ENCODE data around the gene SULT1C4.
"Not testable (repeated sequence)": the region's sequence is repeated elsewhere in the genome, so short reads cannot be mapped to it uniquely, and the experiment has no call there.

SULT1C4 gene

DNA sequence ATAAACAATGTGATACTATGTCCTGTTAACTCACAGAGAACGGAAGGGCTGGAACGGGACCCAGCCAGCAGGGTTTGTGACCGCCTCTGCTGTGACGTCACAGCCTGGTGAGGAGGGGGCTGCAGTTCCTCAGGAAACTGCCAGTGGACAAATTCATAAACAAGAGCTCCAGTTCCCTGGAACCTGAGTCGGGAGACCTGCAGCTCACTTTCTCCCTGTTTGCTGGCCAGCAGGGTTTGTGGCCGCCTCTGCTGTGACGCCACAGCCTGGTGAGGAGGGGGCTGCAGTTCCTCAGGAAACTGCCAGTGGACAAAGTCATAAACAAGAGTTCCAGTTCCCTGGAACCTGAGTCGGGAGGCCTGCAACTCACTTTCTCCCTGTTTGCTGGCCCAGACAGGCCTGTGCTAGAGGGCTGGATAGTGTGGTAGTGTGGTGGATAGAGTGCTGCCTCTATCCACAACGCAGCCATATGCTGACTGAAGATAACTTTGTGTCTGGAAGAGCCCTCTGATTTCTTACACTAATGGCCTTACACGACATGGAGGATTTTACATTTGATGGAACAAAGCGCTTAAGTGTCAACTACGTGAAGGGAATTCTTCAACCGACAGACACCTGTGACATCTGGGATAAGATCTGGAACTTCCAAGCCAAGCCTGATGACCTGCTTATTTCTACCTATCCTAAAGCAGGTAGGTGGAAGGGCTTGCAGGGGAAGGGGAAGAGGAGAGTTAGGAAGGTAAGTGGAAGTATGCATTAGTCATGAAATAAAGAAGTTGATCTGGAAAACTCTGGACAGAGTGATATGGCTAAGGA is at the start of gene SULT1C4:
SULT1C4 (plus strand) TSS at position 140 of the 816 bp plus-strand sequence; CDS start at position 524, 384 bp downstream.
- DNase-seq (ENCODE audit: low read depth in 2 of 2, low spot score in 1 of 2): no peak

DNA sequence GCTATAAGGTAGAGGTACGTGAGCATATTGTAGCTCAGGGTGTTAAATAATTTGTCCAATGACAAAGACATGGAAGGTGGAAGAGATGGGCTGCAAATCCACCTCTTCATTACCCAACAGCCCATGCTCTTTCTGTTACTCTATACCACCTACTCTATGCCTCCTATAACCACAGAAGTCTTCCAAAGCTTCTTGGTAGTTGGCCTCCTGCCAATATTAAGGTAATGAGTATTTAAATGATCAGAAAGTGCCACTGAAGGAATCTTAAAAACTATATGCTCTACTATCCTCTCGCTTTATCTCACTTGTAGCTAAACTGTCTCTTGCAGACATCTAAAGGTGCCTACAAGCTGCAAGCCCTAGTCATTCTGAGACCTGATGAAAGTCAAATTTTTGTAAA is 48.0 kb upstream of the SULT1C4 start:
- no peak for DNase-seq (ENCODE audit: low read depth in 2 of 2, low spot score in 1 of 2)

DNA sequence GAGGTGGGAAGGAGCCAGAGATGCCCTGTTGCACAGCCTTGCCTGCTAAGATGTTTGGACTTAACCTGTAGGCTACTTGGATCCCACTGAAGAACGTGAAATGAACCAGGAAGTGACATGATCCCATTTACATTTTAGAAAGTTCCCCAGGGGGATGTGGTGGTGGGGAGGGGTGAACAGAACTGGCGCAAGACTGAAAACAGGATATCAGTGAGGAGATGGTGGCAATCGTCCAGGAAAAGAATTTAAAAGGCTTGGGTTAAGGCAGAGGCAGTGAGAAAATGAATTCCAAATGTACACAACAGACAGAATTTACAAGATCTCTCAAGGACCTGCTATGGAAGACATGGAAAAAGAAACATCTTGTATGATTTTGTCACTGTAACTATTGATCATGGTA is 46.8 kb upstream of the SULT1C4 start:
- no peak for DNase-seq (ENCODE audit: low read depth in 2 of 2, low spot score in 1 of 2)

DNA sequence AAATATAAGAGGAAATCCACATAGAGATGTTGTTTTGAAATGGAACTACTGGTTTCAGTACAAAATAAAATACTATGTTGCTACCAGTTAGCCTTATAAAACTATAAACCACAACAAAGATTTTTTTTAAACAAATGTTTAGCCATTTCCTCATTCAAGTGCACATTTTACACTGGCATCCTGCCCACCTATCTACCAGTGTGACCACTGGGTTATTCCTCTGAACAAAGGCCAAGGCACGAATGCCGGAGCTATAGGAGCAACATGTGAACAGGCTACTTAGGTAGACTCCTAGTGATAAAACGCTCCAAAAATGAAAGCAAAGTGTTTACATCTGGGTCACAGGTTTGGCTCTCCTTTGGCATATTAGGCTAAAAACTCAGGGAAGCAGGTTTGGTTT is 31.8 kb upstream of the SULT1C4 start:
- DNase-seq (ENCODE audit: low read depth in 2 of 2, low spot score in 1 of 2): no peak

- DNase-seq (ENCODE audit: low read depth in 2 of 2, low spot score in 1 of 2): no peak
Observed at GRCh38 chr2:108346827-108347226, 30.9 kb upstream of the SULT1C4 start.

DNA sequence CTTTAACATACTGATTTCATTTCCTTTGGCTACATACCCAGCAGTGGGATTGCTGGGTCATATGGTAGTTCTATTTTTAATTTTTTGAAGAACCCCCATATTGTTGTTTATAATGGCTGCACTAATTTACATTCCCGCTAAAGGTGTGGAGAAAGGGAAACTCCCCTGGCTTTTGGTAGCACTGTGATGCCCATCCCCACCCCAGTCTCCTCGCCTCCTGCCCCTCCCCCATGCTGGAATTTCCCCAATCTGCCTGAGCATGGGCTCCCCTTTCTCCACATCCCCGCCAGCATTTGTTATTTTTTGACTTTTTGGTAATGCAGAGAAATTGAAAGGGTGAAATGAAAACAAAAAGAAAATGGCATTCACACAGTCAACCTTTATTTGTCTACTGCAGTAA is 30.0 kb upstream of the SULT1C4 start:
- no peak for DNase-seq (ENCODE audit: low read depth in 2 of 2, low spot score in 1 of 2)

- no peak for DNase-seq (ENCODE audit: low read depth in 2 of 2, low spot score in 1 of 2)
Observed at GRCh38 chr2:108348816-108349570, 28.8 kb upstream of the SULT1C4 start.

DNA sequence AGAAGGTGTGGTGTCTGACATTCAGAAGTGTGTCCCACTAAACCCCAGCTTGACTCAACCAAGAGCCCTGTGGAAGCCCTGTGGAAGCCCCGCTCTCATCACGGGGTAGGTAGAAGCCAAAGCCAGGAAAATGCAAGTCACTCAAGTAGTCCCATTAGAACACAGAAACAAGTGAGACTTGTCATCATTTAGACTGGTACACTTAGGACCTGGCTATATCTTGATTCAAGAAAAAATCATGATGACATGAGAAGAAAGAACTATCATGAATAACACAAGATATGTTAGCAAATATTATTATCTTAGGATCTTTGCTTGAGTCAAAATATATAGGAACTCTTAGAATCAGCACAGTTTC is 28.2 kb upstream of the SULT1C4 start:
- DNase-seq (ENCODE audit: low read depth in 2 of 2, low spot score in 1 of 2): no peak

DNA sequence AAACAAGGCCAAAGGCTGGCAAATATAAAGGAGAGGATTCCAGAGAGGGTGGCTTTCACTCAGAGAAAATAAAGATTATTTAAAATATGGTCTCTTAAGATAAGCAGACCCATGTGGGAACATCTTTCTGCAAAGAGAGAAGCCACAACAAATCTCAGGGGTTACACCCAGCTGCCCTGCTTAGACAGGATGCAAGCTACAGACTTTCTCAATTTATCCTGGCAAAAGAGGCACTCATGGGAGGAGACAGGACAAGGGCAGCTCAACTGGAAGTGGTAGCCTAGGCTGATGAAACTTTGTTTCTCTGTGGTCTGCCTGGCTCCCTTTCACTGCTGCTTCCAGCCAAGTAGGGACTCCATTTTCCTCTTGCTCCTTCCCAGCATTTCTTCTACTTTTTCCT is 25.9 kb upstream of the SULT1C4 start:
- no peak for DNase-seq (ENCODE audit: low read depth in 2 of 2, low spot score in 1 of 2)

GRCh38 chr2:108354136-108354535 is 23.6 kb upstream of the SULT1C4 start:
- no peak for DNase-seq (ENCODE audit: low read depth in 2 of 2, low spot score in 1 of 2)

DNA sequence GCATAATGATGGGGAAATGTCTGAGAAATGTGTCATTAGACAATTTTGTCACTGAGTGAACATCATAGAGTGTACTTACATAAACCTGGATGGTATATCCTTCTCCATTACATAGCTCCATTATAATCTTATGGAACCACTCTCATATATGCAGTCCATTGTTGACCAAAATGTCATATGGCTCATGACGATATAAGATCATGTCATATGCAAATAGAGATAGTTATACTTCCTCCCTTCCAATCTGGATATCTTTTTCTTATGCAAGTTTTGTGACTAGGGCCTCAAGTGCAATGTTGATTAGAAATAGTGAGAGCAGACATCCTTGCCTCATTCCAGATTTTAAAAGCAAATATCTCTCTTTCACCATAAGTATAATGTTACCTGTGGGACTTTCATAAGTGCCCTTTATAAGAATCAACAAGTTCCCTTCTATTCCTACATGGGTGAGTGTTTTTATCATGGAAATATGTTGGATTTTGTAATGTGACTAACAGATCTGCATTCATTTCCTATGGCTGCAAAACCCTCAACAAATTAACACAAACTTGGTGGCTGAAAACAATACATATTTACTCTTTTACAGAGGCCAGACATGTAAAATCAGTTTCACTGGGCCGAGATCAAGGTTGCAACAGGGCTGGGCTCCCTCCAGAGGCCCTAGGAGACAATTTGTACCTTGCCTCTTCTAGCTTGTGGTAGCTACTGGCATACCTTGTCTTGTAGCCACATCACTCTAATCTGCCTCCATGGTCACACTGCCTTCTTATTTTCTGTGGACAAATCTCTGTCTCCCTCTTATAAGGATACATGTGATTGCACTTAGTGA is 21.6 kb upstream of the SULT1C4 start:
- DNase-seq (ENCODE audit: low read depth in 2 of 2, low spot score in 1 of 2): no peak

DNA sequence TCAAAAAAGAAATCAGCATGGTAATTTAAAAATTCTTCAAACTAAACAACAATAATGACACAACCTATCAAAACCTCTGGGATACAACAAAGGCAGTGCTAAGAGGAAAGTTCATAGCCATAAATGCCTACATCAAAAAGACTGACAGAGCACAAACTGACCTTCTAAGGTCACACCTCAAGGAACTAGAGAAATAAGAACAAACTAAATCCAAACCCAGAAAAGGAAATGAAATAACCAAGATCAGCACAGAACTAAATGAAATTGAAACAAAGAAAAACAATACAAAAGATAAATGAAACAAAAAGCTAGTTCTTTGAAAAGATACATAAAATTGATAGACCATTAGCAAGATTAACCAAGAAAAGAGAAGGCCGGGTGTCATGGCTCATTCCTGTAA is 18.4 kb upstream of the SULT1C4 start:
- not testable (repeated sequence) for DNase-seq (ENCODE audit: low read depth in 2 of 2, low spot score in 1 of 2)

- DNase-seq (ENCODE audit: low read depth in 2 of 2, low spot score in 1 of 2): no peak
Observed at GRCh38 chr2:108360776-108361468, 16.8 kb upstream of the SULT1C4 start.

DNA sequence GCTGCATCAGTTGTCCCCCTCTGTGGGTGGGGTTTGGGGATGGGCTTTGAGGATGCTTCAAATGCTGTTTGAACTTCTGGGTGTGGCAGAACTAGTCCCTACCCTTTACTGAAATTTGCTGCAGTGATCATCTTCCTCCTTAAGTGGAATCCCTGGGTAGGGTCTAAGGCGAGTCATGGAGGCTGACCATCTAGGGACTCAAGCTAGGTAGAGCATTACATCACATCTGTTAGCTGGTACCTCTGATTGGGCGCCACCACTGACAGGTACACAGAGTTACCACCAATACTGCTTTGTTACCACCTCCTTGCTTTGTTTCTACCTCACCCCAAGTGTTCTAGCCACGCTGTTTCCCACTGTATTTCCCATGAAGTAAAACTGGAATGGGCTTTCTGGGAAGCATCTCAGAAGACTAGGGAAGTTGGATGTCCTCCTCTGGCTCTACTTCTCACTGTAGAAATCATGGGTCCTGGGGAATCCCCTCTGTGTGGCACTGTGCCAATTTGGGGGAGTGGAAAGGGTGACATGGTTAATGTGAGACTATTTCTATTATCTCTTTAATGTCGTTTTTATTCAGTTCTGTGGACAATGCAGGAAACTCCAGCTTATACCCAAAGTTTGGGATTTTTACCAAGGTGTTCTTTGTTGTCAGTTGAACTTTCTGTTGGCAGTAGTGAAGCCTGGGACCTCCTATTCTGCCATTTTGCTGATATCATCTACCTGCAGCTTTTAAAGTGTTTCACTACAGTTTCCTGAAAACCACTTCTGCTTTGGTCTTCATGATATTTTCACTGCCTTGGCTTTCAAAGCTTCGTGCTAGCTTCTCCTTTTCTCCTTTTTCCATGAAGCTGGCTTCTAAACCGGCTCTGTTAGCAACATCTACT is 14.5 kb upstream of the SULT1C4 start:
- no peak for DNase-seq (ENCODE audit: low read depth in 2 of 2, low spot score in 1 of 2)

GRCh38 chr2:108363908-108364225 is 13.9 kb upstream of the SULT1C4 start:
- no peak for DNase-seq (ENCODE audit: low read depth in 2 of 2, low spot score in 1 of 2)

GRCh38 chr2:108364676-108365297 is 13.0 kb upstream of the SULT1C4 start:
- no peak for DNase-seq (ENCODE audit: low read depth in 2 of 2, low spot score in 1 of 2)

DNA sequence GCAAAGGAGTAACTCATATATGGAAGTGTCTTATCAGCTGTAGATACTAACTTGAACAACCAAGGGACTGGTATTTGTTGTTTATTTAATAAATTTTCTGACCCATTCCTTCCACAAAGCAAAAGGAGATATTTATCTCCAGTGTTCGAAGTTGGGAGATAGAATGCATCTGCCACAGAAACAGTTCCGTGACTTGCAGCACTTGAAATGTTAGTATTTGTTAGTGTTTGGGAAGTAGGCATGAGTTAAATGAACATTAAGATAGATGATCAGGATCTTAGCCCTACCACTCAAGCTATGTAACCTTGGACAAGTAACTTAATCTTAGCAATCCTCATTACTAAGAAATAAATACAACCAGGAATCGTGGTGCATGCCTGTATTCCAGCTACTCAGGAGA is 12.1 kb upstream of the SULT1C4 start:
- no peak for DNase-seq (ENCODE audit: low read depth in 2 of 2, low spot score in 1 of 2)

DNA sequence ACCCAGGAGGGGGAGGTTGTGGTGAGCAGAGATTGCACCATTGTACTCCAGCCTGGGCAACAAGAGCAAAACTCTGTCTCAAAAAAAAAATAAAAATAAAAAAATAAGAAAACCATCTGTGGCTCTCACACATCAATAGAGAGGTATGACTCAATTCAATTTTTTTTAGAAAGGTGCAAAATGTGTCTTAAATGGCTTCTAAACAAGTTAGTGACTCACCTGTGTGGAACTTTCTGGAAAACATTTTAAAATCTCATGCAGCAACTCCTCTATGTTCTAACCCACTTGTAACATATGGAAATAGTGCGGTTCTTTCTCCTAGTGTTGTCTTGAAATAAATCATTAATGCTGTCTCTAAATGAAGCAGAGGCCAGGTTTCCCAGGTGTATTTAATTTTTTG is 10.7 kb upstream of the SULT1C4 start:
- no peak for DNase-seq (ENCODE audit: low read depth in 2 of 2, low spot score in 1 of 2)

- DNase-seq (ENCODE audit: low read depth in 2 of 2, low spot score in 1 of 2): no peak
Observed at GRCh38 chr2:108367561-108368175, 10.1 kb upstream of the SULT1C4 start.

Measured in stimulated activated CD8-positive, alpha-beta memory T cell treated with anti-CD3 and anti-CD28 coated beads, Interleukin-4, amount 100 ng/mL, for 4 hours (primary cell).